ENCODE measurements around the gene TREML4.

GRCh38 chr6:41269166-41269565 is 41.0 kb downstream of the TREML4 start:
- TF ChIP-seq, protein P1, sequence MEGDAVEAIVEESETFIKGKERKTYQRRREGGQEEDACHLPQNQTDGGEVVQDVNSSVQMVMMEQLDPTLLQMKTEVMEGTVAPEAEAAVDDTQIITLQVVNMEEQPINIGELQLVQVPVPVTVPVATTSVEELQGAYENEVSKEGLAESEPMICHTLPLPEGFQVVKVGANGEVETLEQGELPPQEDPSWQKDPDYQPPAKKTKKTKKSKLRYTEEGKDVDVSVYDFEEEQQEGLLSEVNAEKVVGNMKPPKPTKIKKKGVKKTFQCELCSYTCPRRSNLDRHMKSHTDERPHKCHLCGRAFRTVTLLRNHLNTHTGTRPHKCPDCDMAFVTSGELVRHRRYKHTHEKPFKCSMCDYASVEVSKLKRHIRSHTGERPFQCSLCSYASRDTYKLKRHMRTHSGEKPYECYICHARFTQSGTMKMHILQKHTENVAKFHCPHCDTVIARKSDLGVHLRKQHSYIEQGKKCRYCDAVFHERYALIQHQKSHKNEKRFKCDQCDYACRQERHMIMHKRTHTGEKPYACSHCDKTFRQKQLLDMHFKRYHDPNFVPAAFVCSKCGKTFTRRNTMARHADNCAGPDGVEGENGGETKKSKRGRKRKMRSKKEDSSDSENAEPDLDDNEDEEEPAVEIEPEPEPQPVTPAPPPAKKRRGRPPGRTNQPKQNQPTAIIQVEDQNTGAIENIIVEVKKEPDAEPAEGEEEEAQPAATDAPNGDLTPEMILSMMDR (IDR thresholded peaks at IDR 0.05 in 8 of 11, conservative IDR thresholded peaks at IDR 0.05 in 3 of 11) = no peak
- no peak for TF ChIP-seq POLR2AphosphoS5 (IDR thresholded peaks at IDR 0.05)
- TF ChIP-seq POLR2A (IDR thresholded peaks at IDR 0.05) = no peak
